HG02943 (cell line): ENCODE results near the gene RHOT2.

Experiments
- ATAC-seq: cut with Tn5 transposase; IDR thresholded peaks from one replicate; pipeline ENCODE4 v1.9.1; 2021; ENCODE audit warnings: mild to moderate bottlenecking, low read depth, moderate library complexity; ENCODE audit not compliant: unreplicated experiment

RHOT2 gene

DNA sequence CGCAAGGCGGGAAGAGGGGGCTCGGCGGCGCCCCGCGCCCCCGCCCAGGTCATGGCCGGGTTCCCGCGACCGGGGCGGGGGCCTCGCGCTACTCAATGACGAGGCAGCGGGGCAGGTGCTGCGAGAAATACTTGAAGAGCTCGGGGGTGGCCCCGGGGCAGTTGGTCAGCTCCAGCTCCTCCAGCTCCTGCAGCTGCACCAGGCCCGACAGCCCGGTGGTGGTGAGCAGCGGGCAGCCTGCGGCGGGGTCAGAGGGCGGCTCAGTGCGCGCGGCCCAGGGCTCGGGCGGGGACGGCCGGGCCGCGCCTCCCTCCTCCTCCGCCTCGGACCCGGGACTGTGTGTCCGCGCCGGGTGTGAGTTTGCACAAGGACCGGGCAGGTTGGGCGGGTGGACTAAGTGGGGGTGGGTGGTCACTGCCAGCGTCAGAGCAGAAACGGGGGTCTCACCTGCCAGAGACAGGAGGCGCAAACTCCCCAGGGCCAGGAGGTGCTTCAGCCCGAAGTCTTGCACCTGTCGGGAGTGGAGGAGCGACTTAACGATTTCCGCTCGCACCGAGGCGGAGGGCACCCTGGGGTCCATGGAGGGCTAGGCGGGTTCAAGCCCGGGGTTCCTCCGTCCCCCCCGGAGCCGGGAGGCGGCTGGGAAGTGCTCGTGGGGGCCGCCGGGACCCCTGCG is 26.4 kb downstream of the RHOT2 start:
- no peak for ATAC-seq

- ATAC-seq, result no peak
Observed at GRCh38 chr16:694863-695354, 27.0 kb downstream of the RHOT2 start.

- no peak for ATAC-seq
Observed at GRCh38 chr16:695355-696089, 27.6 kb downstream of the RHOT2 start.

DNA sequence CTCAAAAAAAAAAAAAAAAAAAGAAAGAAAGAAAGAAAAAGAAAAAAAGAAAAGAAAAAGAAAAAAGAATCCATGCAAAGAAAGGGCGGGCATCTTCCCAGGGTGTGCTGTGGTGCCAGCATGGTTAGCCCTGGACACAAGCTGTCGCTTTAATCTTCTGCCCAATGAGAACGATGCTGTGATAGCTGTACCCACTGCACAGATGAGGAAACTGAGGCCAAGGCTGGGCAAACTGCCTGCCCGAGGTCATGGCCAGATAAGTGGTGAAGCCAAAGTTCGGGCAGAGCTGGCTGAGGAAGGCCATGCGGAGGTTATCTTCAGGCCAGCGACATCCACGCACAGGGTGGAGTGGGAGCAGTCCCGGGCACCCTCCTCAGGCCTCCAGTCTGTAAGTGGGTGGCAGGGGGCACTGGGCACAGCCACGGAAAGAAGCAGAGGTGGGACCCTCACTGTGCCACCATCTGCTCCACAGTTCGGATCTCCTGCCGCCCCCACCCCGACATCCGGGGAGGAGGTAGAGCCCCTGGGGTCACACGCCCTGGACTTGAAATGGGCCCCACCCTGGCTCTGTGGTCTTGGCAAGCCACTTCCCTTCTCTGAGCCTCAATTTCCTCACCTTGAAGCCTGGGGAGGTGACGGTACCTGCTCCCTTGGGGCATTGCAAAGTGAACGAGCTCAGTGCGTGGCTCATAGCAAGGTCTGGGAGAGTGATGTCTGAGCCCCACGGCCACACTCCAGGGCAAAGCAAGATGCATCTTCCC is 31.2 kb downstream of the RHOT2 start:
- ATAC-seq, result no peak

DNA sequence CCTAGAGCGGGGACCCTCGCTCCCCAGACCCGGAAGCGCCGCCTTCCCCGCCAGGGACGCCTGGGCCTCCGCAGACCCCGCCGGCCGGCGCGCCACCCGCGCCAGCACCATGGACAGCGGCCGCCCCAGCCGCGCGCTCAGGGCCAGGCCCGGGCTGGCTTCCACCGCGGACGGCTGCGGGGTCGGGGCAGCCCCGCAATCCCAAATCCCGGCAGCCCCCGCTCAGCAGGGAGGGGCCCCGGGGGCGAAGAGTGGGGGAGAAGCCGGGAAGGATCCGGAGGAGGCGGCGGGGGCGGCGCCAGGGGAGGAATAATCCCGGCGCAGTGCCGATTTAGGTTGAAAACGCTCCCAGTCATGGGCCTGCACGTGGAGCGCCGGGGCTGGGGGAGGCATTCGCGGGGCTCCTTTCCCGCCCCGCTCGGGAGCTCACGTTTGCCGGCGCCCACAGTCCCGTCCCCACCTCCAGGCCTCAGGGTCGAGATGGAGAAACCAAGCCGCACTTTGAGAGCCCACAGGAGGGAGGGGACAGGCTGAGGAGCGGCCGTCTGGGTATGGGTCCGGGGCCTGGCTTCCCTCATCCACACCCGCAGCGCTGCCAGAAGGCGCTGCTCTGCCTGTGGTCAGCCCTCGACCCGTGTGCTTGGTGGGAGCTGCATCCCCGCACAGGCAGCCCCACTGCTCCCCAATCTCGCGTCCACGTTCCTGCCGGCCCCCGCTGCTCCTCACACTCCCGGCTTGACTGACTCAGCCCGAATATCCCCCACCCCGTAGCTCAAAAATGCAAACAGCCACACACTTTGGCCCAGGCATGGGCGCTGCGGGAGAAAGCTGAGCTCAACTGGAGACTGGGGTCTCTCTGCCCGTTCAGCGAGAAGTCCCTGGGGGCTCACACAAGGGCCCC is 33.0 kb downstream of the RHOT2 start:
- no peak for ATAC-seq

DNA sequence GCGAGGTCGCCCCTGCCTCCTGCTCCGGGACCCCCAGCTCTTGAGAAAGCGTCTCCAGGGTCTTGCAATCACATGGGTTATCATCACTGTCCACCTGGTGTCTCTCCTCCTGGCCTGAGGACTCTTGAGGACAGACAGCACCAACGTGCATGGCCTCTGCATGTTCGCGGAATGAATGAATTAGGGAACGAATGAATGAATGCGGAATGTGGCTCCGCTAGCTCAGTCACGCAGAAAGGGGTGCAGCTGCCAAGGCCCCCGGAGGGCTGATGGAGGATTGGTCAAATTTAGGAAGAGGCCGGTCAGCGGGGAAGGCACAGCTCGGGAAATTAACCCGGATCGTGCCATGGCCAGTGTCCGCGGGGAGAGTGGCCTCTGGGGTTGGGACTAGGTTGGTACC is 34.4 kb downstream of the RHOT2 start:
- ATAC-seq, result no peak

- ATAC-seq, result no peak
Observed at GRCh38 chr16:703406-703805, 35.5 kb downstream of the RHOT2 start.

GRCh38 chr16:704047-704446 is 36.1 kb downstream of the RHOT2 start:
- no peak for ATAC-seq

- ATAC-seq, result no peak
Observed at GRCh38 chr16:704552-705380, 36.8 kb downstream of the RHOT2 start.

DNA sequence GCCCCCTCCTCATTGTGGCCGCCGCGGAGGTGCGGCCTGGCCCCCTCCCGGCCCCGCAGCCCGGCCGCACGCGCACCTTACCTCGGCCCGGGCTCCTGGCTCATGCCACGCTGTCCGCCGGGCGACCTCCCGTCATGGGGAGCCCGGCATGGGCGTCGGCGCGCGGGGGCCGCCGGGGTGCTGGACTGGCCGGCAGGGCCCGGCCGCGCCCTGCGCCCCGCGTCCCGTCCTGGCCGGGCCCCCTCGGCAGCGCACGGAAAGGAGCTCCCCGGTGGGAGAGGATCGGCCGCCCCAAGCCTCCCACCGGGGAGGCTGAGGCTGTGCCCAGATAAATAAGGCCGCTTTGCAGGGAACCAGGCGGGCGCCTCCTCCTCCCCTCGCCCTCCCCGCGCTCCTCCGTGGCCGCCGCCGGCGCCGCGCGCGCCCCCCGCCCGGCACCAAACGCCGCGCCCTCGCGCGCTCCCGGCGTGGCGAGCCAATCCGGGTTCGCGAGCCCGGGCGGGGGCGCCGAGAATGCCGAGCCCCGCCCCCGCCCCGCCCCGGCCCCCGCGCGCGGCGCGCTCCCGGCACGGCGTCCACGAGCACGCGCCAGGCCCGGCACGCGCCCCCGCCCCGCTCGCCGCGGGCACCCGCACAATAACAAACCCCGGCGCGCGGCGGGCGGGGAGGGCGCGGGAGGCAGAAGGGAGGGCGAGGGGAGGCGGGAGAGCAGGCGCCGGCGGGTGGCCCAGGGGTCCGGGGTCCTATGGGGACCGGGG is 37.7 kb downstream of the RHOT2 start, which contains the start of gene FBXL16:
TSS of gene FBXL16 (minus strand) at position 371 of the 758 bp plus-strand sequence. CDS start 8,396 bp downstream, outside the sequence.
- ATAC-seq, result no peak

- no peak for ATAC-seq
Observed at GRCh38 chr16:706189-707061, 38.5 kb downstream of the RHOT2 start.

DNA sequence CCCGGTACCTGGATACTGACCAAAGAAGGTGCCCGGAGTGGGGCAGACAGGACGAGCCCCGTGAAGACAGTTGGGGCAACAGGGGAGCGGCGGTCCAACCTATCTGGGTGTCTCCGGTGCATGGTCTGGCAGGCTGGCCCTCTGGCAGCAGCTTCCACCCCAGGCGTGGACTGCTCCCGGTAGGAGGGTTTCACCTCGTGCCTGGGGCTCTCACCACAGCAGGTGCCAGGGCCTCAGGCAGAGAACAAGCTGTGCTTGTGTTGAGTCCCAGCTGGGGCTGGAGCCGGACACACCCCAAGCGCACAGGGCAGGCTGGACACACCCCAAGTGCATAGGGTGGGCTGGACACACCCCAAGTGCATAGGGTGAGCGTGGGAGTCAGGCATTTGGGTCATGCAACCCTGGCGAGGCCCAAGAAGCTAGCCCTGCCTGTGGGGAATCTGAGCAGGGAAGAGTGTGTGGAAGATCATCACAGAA is 39.2 kb downstream of the RHOT2 start:
- ATAC-seq, result no peak

- no peak for ATAC-seq
Observed at GRCh38 chr16:708019-708418, 40.1 kb downstream of the RHOT2 start.

DNA sequence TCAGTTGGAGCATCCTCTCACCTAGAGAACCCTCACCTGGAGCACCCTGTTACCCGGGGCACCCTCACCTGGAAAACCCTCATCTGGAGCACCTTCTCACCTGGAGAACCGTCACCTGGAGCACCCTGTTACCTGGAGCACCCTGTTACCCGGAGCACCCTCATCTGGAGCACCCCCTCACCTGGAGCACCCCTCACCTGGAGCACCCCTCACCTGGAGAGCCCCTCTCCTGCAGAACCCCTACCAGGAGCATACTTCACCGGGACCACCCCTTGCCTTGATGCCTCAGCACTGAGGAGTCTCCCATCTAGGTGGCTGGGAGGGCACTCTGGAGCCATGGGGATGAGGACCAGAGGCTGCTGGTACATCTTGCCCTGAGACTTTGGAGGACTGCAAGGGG is 41.0 kb downstream of the RHOT2 start:
- ATAC-seq, result no peak

DNA sequence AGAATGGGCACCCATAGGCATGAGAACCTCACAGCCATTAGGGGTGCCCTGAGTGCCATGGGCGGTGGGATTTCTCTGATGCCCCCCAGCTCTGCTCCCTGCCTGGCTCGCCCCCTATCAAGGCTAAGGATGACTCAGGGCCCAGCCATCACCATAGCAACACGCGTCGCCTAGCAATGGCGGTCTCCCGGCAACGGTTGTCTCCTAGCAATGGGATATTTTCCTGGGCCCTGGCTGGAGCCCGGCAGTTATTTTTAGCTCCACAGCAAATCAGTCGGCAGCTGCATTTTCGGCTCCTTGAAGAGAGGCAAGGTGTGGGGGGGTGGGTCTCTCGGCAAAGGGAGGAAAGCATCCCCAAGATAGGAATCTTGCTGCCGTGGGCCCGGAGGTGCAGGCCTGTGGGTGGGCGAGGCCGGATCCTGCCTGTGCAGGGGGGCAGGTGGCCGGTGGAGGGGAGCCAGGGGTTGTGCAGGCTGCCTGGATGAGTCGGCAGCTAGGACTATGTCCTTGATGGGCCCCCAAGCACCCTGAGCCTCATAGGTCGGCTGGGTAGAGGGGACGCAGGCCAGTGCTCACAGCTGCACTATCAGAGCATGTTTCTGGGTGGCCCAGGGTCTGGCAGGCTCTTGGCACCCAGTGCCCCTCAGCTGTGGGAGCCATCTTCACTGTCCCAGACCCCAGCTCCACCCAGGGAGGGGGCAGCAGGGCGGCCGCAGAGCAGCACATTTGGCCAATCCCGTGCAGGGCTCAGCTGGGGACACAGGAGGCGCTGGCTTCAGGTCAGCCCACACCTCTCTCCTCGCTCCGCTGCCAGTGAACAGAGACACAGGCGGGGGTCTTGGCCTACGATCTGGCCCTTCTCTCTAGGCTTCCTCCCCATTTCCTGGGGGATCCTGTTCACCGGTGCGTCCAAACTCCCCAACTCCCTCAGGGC is 41.9 kb downstream of the RHOT2 start:
- ATAC-seq, result no peak

GRCh38 chr16:710500-711075 is 42.7 kb downstream of the RHOT2 start:
- no peak for ATAC-seq
